Fibroblast of lung (primary cell): ENCODE results near the gene FKBP14. TPM values are rescaled to one million over a fixed set of nuclear protein-coding genes. Genes with fewer than 3 reads are reported as not detected.

Experiments
- DNase-seq, 2 donors: peaks; one replicate each; pipeline versions ENCODE4 v3.0.0 to v3.0.0-alpha.2; 2010; ENCODE audit warnings: low read depth in 2 of 2
- H2AFZ ChIP-seq: 2 replicates; pipeline ENCODE4 v1.5.1; 2012; ENCODE audit warnings: low read length, control low read depth, inconsistent platforms
- H3K27ac ChIP-seq: 2 replicates; pipeline ENCODE4 v1.5.1; 2011; ENCODE audit warnings: low read length, control low read depth; ENCODE audit not compliant: insufficient read depth
- H3K27me3 ChIP-seq: 2 replicates; pipeline ENCODE4 v1.5.1; 2011; ENCODE audit warnings: mild to moderate bottlenecking, low read length; ENCODE audit not compliant: control insufficient read depth, insufficient read depth
- H3K36me3 ChIP-seq: 2 replicates; pipeline ENCODE4 v1.5.1; 2011; ENCODE audit warnings: low read length; ENCODE audit not compliant: control insufficient read depth, insufficient read depth
- H3K4me1 ChIP-seq: 2 replicates; pipeline ENCODE4 v1.5.1; 2011; ENCODE audit warnings: low read length; ENCODE audit not compliant: control insufficient read depth, insufficient read depth; ENCODE audit errors: extremely low read depth
- H3K4me2 ChIP-seq: 2 replicates; pipeline ENCODE4 v1.5.1; 2011; ENCODE audit warnings: low read length, control low read depth; ENCODE audit not compliant: insufficient read depth; ENCODE audit errors: extremely low read depth
- H3K4me3 ChIP-seq, 4 experiments: fragments of 200-600 bp in 1 of 4; sonication (generic) in 1 of 4; replicated peaks in 1 of 4; 2 replicates each; pipeline ENCODE4 v1.5.1; 2011 to 2016; ENCODE audit warnings: low read length in 4 of 4, low read depth in 3 of 4, mild to moderate bottlenecking in 3 of 4, control low read depth in 2 of 4, inconsistent platforms in 1 of 4, mixed read lengths in 1 of 4; ENCODE audit not compliant: insufficient read depth in 1 of 4; ENCODE audit errors: control extremely low read depth in 1 of 4
- H3K79me2 ChIP-seq: 2 replicates; pipeline ENCODE4 v1.5.1; 2012; ENCODE audit warnings: mild to moderate bottlenecking, low read length, inconsistent platforms; ENCODE audit not compliant: control insufficient read depth, insufficient read depth
- H3K9ac ChIP-seq: 2 replicates; pipeline ENCODE4 v1.5.1; 2011; ENCODE audit warnings: mild to moderate bottlenecking, low read length, control low read depth; ENCODE audit not compliant: insufficient read depth
- H3K9me3 ChIP-seq: 2 replicates; pipeline ENCODE4 v1.5.1; 2012; ENCODE audit warnings: low read depth, low read length; ENCODE audit not compliant: control insufficient read depth, insufficient read depth
- H4K20me1 ChIP-seq: 2 replicates; pipeline ENCODE4 v1.5.1; 2011; ENCODE audit warnings: low read length; ENCODE audit not compliant: control insufficient read depth, insufficient read depth; ENCODE audit errors: extremely low read depth
- CTCF ChIP-seq, 2 donors: IDR thresholded peaks in 1 of 2; conservative IDR thresholded peaks in 1 of 2; 1 replicate in 1 of 2; 2 replicates in 1 of 2; pipeline ENCODE4 v1.5.1; 2011 to 2012; ENCODE audit warnings: low read length in 2 of 2, control low read depth in 1 of 2, inconsistent platforms in 1 of 2, low read depth in 1 of 2, mild to moderate bottlenecking in 1 of 2
- EZH2 ChIP-seq: IDR thresholded peaks from 2 replicates; pipeline ENCODE4 v1.5.1; 2012; ENCODE audit warnings: low read length, control low read depth, mild to moderate bottlenecking; ENCODE audit errors: missing control alignments
- polyA plus RNA-seq, 2 donors: library from polyadenylated mRNA; depleted of rRNA in 1 of 2; stranded (reverse) in 1 of 2; unstranded in 1 of 2; fragments of >200 nt; gene quantifications; 2 replicates each; pipeline ENCODE4 v1.2.1, GENCODE V29; 2011 to 2012; ENCODE audit warnings: missing spikeins in 1 of 2
- total RNA-seq: library from RNA; depleted of rRNA; stranded (reverse); fragments of >200 nt; gene quantifications from 2 replicates; pipeline ENCODE4 v1.2.1, GENCODE V29; 2014

Gene FKBP14
- total and polyA plus RNA-seq, 2 donors (not counting 1 experiment from before 2014, with no cell fraction given) = 21.8 to 52.0 TPM

GRCh38 chr7:29972315-29972669 is 54.2 kb downstream of the FKBP14 start:
- Histone ChIP-seq H3K9me3 (no peaks in the 10 kb centered on the region), H4K20me1 (peaks cover 2% of the 10 kb centered on the region), H3K4me3 (no peak overlapping the region), H3K79me2 (peaks cover 61% of the 10 kb centered on the region), H3K27ac (no peak overlapping the region), H3K36me3 (no peaks in the 10 kb centered on the region), H2AFZ (no peak overlapping the region), H3K4me1 (peaks cover 4% of the 10 kb centered on the region), H3K4me2 (no peak overlapping the region), H3K9ac (no peak overlapping the region), H3K27me3 (no peaks in the 10 kb centered on the region)
- no peak for DNase-seq
- TF ChIP-seq CTCF (conservative IDR thresholded peaks at IDR 0.05 in 1 of 2, IDR thresholded peaks at IDR 0.05 in 1 of 2; ENCODE audit: low read depth in 1 of 2, low read length in 2 of 2) (no peak), EZH2 (no peak)

DNA sequence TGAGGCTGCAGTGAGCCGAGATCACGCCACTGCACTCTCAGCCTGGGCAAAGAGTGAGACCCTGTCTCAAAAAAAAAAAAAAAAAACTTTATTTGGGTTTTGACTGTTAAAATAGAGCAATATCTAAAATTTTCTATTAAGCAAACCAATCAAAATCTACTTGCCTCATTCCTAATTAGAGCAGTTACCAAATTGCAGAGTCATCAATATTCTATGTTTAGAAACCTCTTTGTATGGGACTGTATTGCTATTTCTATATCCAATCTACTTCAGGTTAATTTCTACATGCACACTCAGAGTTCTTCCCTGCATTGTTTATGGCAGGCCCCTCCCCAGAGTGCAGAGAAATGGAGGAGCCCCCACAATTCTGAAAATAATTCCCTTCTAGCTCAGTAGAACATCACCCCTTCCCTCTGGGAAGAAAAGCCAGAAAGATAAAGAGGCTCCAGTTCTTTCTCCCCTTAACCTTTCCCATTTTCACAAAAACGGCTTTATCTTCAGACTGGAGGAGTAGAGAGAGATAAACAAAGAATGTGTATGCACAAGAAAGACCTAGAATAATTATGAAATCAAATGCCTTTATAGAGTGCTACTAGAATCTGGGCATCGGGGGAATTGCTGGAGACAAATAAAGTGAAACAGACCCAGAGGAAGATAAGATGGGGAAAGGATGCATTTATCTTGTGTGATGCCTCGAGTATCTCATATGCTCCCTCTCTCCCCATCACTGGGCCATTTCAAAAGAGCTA is 54.8 kb downstream of the FKBP14 start:
- no peaks in the 10 kb centered on the region for H3K27me3 ChIP-seq
- H3K4me2 ChIP-seq = no peak overlapping the region
- no peak overlapping the region for H3K4me3 ChIP-seq
- H3K27ac ChIP-seq = no peak overlapping the region
- peaks cover 1% of the 10 kb centered on the region for H3K4me1 ChIP-seq
- H3K36me3 ChIP-seq = no peaks in the 10 kb centered on the region
- H3K9me3 ChIP-seq = no peaks in the 10 kb centered on the region
- H3K9ac ChIP-seq = no peak overlapping the region
- no peak for DNase-seq
- no peak overlapping the region for H2AFZ ChIP-seq
- H4K20me1 ChIP-seq = peaks cover 2% of the 10 kb centered on the region
- H3K79me2 ChIP-seq = peaks cover 58% of the 10 kb centered on the region
- TF ChIP-seq CTCF (conservative IDR thresholded peaks at IDR 0.05 in 1 of 2, IDR thresholded peaks at IDR 0.05 in 1 of 2; ENCODE audit: low read depth in 1 of 2, low read length in 2 of 2) (no peak), EZH2 (no peak)

- Histone ChIP-seq H3K4me3 (no peak overlapping the region), H3K79me2 (peaks cover 49% of the 10 kb centered on the region), H3K4me1 (no peaks in the 10 kb centered on the region), H3K4me2 (no peak overlapping the region), H3K9me3 (no peaks in the 10 kb centered on the region), H3K27me3 (no peaks in the 10 kb centered on the region), H3K36me3 (no peaks in the 10 kb centered on the region), H3K27ac (no peak overlapping the region), H4K20me1 (peaks cover 2% of the 10 kb centered on the region), H2AFZ (no peak overlapping the region), H3K9ac (no peak overlapping the region)
- no peak for DNase-seq
- TF ChIP-seq CTCF (conservative IDR thresholded peaks at IDR 0.05 in 1 of 2, IDR thresholded peaks at IDR 0.05 in 1 of 2; ENCODE audit: low read depth in 1 of 2, low read length in 2 of 2) (no peak), EZH2 (no peak)
Measured at GRCh38 chr7:29970158-29970557, 56.3 kb downstream of the FKBP14 start.
